Measurements from ENCODE around the gene THOC3. TPM values are rescaled to one million over a fixed set of nuclear protein-coding genes. Genes with fewer than 3 reads are reported as not detected.

THOC3 gene
- 15.6 and 21.1 TPM in 2 replicates for total RNA-seq

DNA sequence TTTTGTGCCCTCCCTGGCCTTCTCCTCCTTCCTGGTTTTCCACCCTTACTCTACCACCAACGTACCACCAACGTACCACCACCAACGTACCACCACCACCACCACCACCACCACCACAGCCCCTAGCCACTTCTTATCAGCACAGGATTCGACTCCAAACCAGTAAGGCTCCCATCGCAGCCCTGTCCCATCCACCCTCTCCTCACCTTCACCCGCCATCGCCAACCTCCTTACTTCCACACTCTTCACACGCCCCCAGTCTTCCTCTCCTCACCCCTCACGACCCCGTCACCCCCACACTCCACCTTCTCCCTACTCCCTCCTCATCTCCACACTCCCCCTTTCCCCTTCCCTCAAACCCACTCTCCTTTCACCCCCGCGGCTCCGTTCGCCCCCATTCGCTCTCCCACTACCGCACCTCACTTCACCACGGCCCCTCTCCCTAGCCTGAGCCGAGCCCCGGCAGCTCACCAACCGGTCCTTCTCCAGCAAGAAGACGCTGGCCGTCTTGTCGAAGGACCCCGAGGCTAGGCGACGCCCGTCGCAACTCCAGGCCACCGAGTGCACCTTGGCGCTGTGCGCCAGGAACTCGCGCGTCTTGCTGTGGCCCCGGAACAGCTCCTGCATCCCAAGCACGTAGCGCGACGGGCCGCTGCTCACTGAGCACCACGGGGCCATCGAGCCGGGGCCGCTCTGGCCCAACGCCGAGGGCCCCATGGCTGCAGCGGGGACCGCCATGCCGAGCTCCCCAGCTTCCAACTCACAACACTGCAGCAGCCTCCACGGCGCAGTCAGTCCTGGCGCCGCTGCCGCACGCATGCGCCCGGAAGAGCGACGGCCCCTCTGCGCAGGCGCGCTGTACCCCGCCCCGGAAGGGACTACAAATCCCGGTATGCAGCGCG is at the start of gene THOC3:
Gene THOC3, minus strand, starts transcription at position 845 of the 902 bp plus-strand sequence. Its CDS starts 107 bp downstream, at position 738.

Other genes with a start within 250 kb of the THOC3 start
- not detected in 2 replicates for gene CPLX2, start 96.7 kb downstream of the THOC3 start, total RNA-seq

All from smooth muscle cell of the pulmonary artery (primary cell).